Measurements from ENCODE around the gene NTF4. TPM values are rescaled to one million over a fixed set of nuclear protein-coding genes. Genes with fewer than 3 reads are reported as not detected.
"Not testable (repeated sequence)": the region's sequence is repeated elsewhere in the genome, so short reads cannot be mapped to it uniquely, and the experiment has no call there.

Gene NTF4
- total RNA-seq, 1 experiment from 2014 or later: 1.7 TPM

DNA sequence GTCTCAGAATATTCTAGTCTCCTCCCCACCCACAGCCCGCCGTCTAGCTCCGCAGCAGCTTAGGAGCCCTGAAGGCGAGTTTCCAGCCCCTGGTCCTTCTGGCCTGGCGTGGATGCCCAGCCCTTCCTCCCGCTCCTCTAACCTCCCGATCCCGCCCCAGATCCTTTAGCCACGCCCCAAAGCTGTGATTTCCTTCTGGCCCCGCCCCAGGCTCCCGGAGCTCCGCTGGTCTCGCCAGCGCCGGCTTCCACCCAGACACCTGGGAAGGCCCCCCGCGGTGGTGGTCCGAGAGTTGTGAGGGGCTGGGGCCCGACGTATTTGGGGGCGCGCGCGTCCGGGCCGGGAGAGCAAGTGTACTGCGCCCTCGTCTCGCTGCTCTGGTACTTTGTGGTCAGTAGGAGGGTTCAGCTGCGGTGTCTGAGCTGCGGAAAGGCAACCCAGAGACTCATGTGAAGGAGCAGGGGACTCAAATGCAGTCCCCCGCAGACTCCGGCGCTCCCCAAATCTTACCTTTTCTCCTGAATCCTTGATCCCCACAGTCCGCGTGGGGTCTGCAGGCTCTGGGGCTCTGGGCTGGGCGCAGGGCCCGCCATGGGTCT, 6.9 kb downstream of the NTF4 start, which contains the start of gene CGB7:
Gene CGB7, minus strand, starts transcription at position 114 of the 599 bp plus-strand sequence. CDS start 2,374 bp downstream, outside the sequence.
- H3K4me3 ChIP-seq (replicated peaks in 1 of 2; ENCODE audit: low read depth in 1 of 2, low read length in 2 of 2): peak within 1 kb of the TSS; percentile 65 to 67
- H3K79me2 ChIP-seq (ENCODE audit: insufficient read depth, low read length): no peaks in the 10 kb centered on the region; the same call in 1 of the 2 replicates
- H4K20me1 ChIP-seq (ENCODE audit: insufficient read depth): no peaks in the 10 kb centered on the region
- TF ChIP-seq TCF7L2 (IDR thresholded peaks at IDR 0.05; ENCODE audit: borderline replicate concordance, extremely low read depth, insufficient read depth, insufficient read length) (no peak), RAD21 (IDR thresholded peaks at IDR 0.05; ENCODE audit: low read depth) (no peak), CEBPB (IDR thresholded peaks at IDR 0.05; ENCODE audit: low read depth) (no peak), SRF (IDR thresholded peaks at IDR 0.05; ENCODE audit: low read depth) (no peak), POLR2AphosphoS5 (IDR thresholded peaks at IDR 0.05; ENCODE audit: low read depth, low read length) (peak; percentile 63; the same call in 1 of the 2 replicates)
- H3K27me3 ChIP-seq (ENCODE audit: insufficient read depth, low read length): no peaks in the 10 kb centered on the region
- peak within 1 kb of the TSS; percentile 81 for H3K27ac ChIP-seq (ENCODE audit: low read depth, low read length)
- peaks cover 18 to 62% of the 10 kb centered on the region in 2 experiments for H3K4me1 ChIP-seq (ENCODE audit: control insufficient read depth in 1 of 2, insufficient read depth in 2 of 2, low read length in 2 of 2)
- intact Hi-C loops (cut with micrococcal nuclease): no loop called here
- RAD21 ChIA-PET (ENCODE audit: low non-redundant PET in 1 of 2, low total read pairs in 2 of 2, uncharacterized antibody in 2 of 2, unreplicated experiment in 2 of 2): no interaction called here
- peak within 1 kb of the TSS; percentile 73 for H3K9ac ChIP-seq (ENCODE audit: low read length)
- H3K9me2 ChIP-seq (ENCODE audit: insufficient read depth): no peaks in the 10 kb centered on the region
- no peak within 1 kb of the TSS for H2AFZ ChIP-seq (ENCODE audit: low read depth, low read length, poor library complexity, severe bottlenecking)
- ATAC-seq: peak; percentile 72
- H3K4me2 ChIP-seq (ENCODE audit: low read length): peak within 1 kb of the TSS; percentile 81
- POLR2A ChIA-PET: interaction anchor here (1.2 to 1.7 kb wide), 4 partner anchors 13 to 412 kb away, joined by 3 to 4 read pairs (median 4); partner anchors contain the start of genes CA11, GYS1 and RUVBL2
- no peaks in the 10 kb centered on the region for H3K36me3 ChIP-seq (ENCODE audit: control insufficient read depth in 1 of 2, insufficient read depth in 2 of 2, low read length in 2 of 2)
- no peak for DNase-seq (ENCODE audit: low read depth, low spot score)
- CTCF ChIA-PET: interaction anchor here (0.8 to 4.1 kb wide), 7 partner anchors 16 to 65 kb away, joined by 3 to 20 read pairs (median 3); partner anchors contain the start of genes CGB2, GYS1 and RUVBL2
- no TSS peak for BruUV-seq (replicated peaks)
- H3K9me3 ChIP-seq (ENCODE audit: control insufficient read depth in 1 of 2, insufficient read depth in 1 of 2, low read depth in 1 of 2, low read length in 2 of 2): no peaks in the 10 kb centered on the region

- CTCF ChIA-PET: interaction anchor here (0.8 to 4.1 kb wide), 8 partner anchors 17 to 64 kb away, joined by 3 to 20 read pairs (median 4); partner anchors contain the start of genes CGB2, GYS1 and RUVBL2
- Histone ChIP-seq H3K27ac (ENCODE audit: low read depth, low read length) (peak overlapping the region; percentile 81), H3K4me3 (replicated peaks in 1 of 2; ENCODE audit: low read depth in 1 of 2, low read length in 2 of 2) (peak overlapping the region; percentile 65 to 67), H3K9ac (ENCODE audit: low read length) (peak overlapping the region; percentile 73), H3K4me2 (ENCODE audit: low read length) (peak overlapping the region; percentile 81), H3K4me1 (ENCODE audit: control insufficient read depth in 1 of 2, insufficient read depth in 2 of 2, low read length in 2 of 2) (peaks cover 17 to 61% of the 10 kb centered on the region in 2 experiments)
- H3K27me3 ChIP-seq (ENCODE audit: insufficient read depth, low read length); intact Hi-C loops (cut with micrococcal nuclease); H3K79me2 ChIP-seq (ENCODE audit: insufficient read depth, low read length); H3K36me3 ChIP-seq (ENCODE audit: control insufficient read depth in 1 of 2, insufficient read depth in 2 of 2, low read length in 2 of 2); H3K9me3 ChIP-seq (ENCODE audit: control insufficient read depth in 1 of 2, insufficient read depth in 1 of 2, low read depth in 1 of 2, low read length in 2 of 2); DNase-seq (ENCODE audit: low read depth, low spot score); H3K9me2 ChIP-seq (ENCODE audit: insufficient read depth); H2AFZ ChIP-seq (ENCODE audit: low read depth, low read length, poor library complexity, severe bottlenecking); RAD21 ChIA-PET (ENCODE audit: low non-redundant PET in 1 of 2, low total read pairs in 2 of 2, uncharacterized antibody in 2 of 2, unreplicated experiment in 2 of 2); H4K20me1 ChIP-seq (ENCODE audit: insufficient read depth): not testable (repeated sequence)
- BruUV-seq (replicated peaks): TSS peak; percentile 52
- POLR2A ChIA-PET: interaction anchor here (1.2 to 1.7 kb wide), 3 partner anchors 14 to 64 kb away, joined by 4 read pairs; partner anchors contain the start of genes GYS1 and RUVBL2
- ATAC-seq: peak; percentile 19
Measured at GRCh38 chr19:49056902-49057596, 7.6 kb downstream of the NTF4 start.
